Hindlimb muscle (tissue), 1 donor: ENCODE measurements around the gene DOK1. TPM values are rescaled to one million over a fixed set of nuclear protein-coding genes. Genes with fewer than 3 reads are reported as not detected.
A peak's percentile ranks its signal among the peaks of the same experiment; 100 is the strongest.

Experiments used
- DNase-seq: peaks from one replicate; pipeline ENCODE4 v3.0.0-alpha.2; 2013
- polyA plus RNA-seq: library from polyadenylated mRNA; unstranded; fragments of 120-200 nt; gene quantifications from one replicate; pipeline ENCODE4 v1.2.1, GENCODE V29; 2013; ENCODE audit not compliant: insufficient read length

The DOK1 gene
- polyA plus RNA-seq = 6.9 TPM

GRCh38 chr2:74553892-74554819, at the start of gene DOK1, which contains the start of gene LOXL3:
Gene DOK1, plus strand, starts transcription at chr2:74554720. Its CDS starts 35 bp downstream, at chr2:74554755.
Gene LOXL3, minus strand, starts transcription at chr2:74553942. Its CDS starts 1,308 bp downstream, at chr2:74552634.
- DNase-seq = peak; percentile 88

GRCh38 chr2:74505448-74506246, 48.9 kb upstream of the DOK1 start:
- no peak for DNase-seq

GRCh38 chr2:74507145-74507925, 47.2 kb upstream of the DOK1 start, which contains the start of gene PCGF1:
Gene PCGF1, minus strand, starts transcription at chr2:74507695. Its CDS starts 27 bp downstream, at chr2:74507668.
- peak; percentile 100 for DNase-seq

GRCh38 chr2:74507926-74508520, 46.5 kb upstream of the DOK1 start:
- no peak for DNase-seq

- DNase-seq = no peak
These were observed 44.2 kb upstream of the DOK1 start for GRCh38 chr2:74510272-74510671.

- no peak for DNase-seq
These were observed 43.2 kb upstream of the DOK1 start for GRCh38 chr2:74511104-74511989.

- DNase-seq = no peak
These were observed 41.5 kb upstream of the DOK1 start for GRCh38 chr2:74512744-74513604.

- no peak for DNase-seq
These were observed 40.7 kb upstream of the DOK1 start for GRCh38 chr2:74513605-74514367.

- DNase-seq = no peak
These were observed 39.9 kb upstream of the DOK1 start, which contains the start of gene TLX2 for GRCh38 chr2:74514368-74515270. Gene TLX2, plus strand, starts transcription at chr2:74514450. Its CDS starts 357 bp downstream, at chr2:74514807.

- no peak for DNase-seq
These were observed 39.1 kb upstream of the DOK1 start for GRCh38 chr2:74515271-74515980.

- DNase-seq = peak; percentile 56
These were observed 38.4 kb upstream of the DOK1 start for GRCh38 chr2:74515981-74516633.

- no peak for DNase-seq
These were observed 37.9 kb upstream of the DOK1 start for GRCh38 chr2:74516650-74517049.

- DNase-seq = no peak
These were observed 32.0 kb upstream of the DOK1 start for GRCh38 chr2:74522516-74522915.

GRCh38 chr2:74524005-74524404, 30.5 kb upstream of the DOK1 start:
- no peak for DNase-seq

- DNase-seq = no peak
These were observed 29.4 kb upstream of the DOK1 start for GRCh38 chr2:74524955-74525716.
